Measurements from ENCODE around the gene CLBA1.

DNA sequence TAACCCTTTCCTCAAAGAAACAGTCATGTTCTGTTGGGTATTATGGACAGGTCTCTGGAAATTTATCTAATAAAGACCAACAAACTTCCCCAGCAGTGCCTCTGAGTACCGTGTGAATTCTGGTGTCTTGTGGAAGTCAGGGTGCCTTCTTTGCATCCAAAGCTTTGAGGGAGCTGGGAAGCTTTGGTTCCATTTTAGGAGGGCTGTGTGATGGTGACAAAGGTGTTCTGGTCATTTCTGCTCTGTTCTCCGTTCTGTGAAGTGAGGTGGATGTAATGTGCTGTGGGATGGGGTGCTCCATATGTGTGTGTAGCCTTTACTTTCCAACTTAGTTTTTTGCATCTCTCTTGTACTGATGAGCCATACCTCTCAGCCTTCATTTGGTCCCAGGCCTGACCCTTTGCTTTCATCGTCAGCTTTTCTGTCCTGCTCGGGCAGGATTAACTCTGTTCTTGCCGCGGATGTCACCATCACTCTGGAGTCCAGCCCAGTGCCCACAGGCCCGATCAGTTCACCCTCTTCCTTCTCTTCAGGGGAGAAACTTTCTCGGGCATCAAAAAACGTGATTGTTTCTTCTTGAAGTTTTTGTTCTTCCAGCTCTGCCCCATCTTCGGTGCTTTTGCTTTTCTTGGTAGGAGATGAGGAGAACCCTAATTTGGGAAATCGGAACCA, 47.8 kb upstream of the CLBA1 start:
- TF ChIP-seq GATA2 (IDR thresholded peaks at IDR 0.05; ENCODE audit: low read depth, low read length), result no peak
- no peak for TF ChIP-seq GATA3 (IDR thresholded peaks at IDR 0.05; ENCODE audit: low read depth, low read length)
